ENCODE results near the gene CHFR.
"Not testable (repeated sequence)": the region's sequence is repeated elsewhere in the genome, so short reads cannot be mapped to it uniquely, and the experiment has no call there.

The CHFR gene

DNA sequence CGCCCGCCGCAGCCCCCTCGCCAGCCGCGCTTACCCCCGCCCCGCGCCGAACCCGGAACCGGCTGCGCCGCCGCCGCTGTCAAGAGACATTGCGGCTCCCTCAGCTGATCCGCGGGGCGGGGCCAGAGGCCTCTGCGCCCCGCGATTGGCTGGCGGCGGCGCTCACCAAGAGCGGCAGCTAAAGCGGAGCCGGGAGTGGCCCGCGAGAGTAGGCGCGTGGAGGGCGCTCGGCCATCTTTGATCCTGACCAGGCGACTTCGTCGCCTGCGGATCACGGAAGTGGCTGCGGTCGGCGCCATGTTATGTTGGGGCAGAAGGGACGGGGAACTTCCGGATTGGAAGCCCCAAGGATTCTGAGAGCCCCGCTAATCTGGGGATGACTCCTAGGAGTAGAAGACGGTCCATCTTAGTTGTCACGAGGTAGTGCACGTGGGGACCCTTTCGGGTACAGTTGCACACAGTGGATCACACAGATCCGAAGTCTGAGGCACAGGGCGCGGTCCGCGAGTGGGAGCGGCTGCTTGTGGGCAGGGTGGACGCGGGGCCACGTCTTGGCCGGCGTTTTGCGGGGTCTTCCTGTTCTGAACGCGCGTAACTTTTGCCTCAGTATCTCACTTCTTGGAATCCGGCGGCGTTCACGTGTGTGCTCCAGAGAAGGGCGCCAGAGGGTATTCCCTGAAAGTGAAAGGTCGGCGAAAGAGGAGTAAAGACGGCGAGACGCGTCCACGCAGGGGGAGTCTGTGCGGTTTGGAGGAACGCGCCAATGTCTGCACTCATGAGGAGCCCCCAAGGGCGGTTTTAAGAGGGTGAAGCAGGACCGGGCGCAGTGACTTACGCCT, at the start of gene CHFR:
TSS of gene CHFR (minus strand) at position 93 of the 839 bp plus-strand sequence. CDS start 277 bp downstream, outside the sequence.
- no peaks in the 10 kb centered on the region for H3K27me3 ChIP-seq (ENCODE audit: control insufficient read depth, insufficient read depth, low read length)
- H3K9ac ChIP-seq (ENCODE audit: low read length): peak within 1 kb of the TSS; percentile 97
- H3K36me3 ChIP-seq (ENCODE audit: control insufficient read depth, insufficient read depth, low read length): no peaks in the 10 kb centered on the region
- peaks cover 5% of the 10 kb centered on the region for H3K4me1 ChIP-seq (ENCODE audit: control insufficient read depth, insufficient read depth, low read length)
- H3K4me3 ChIP-seq (ENCODE audit: low read length): peak within 1 kb of the TSS; percentile 76
- H3K9me3 ChIP-seq (ENCODE audit: control insufficient read depth, low read length): no peaks in the 10 kb centered on the region

DNA sequence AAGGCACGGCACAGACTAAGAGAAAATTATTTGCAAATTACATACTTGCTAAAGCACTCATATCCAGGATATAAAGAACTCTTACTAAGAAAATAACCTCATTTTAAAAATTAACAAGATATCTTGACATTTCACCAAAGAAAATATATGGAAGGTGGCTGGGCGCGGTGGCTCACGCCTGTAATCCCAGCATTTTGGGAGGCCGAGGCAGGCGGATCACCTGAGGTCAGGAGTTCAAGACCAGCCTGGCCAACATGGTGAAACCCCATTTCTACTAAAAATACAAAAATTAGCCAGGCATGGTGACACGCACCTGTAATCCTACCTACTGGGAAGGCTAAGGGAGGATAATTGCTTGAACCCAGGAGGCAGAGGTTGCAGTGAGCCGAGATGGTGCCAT, 49.5 kb upstream of the CHFR start:
- not testable (repeated sequence) for H3K9ac ChIP-seq (ENCODE audit: low read length); H3K36me3 ChIP-seq (ENCODE audit: control insufficient read depth, insufficient read depth, low read length); H3K27me3 ChIP-seq (ENCODE audit: control insufficient read depth, insufficient read depth, low read length); H3K4me3 ChIP-seq (ENCODE audit: low read length); H3K4me1 ChIP-seq (ENCODE audit: control insufficient read depth, insufficient read depth, low read length)
- H3K9me3 ChIP-seq (ENCODE audit: control insufficient read depth, low read length): peaks cover 11% of the 10 kb centered on the region

- Histone ChIP-seq H3K9ac (ENCODE audit: low read length) (no peak overlapping the region), H3K4me3 (ENCODE audit: low read length) (no peak overlapping the region), H3K36me3 (ENCODE audit: control insufficient read depth, insufficient read depth, low read length) (no peaks in the 10 kb centered on the region), H3K27me3 (ENCODE audit: control insufficient read depth, insufficient read depth, low read length) (no peaks in the 10 kb centered on the region), H3K4me1 (ENCODE audit: control insufficient read depth, insufficient read depth, low read length) (no peaks in the 10 kb centered on the region), H3K9me3 (ENCODE audit: control insufficient read depth, low read length) (peaks cover 16% of the 10 kb centered on the region)
Observed at GRCh38 chr12:132936163-132936562, 48.8 kb upstream of the CHFR start.

DNA sequence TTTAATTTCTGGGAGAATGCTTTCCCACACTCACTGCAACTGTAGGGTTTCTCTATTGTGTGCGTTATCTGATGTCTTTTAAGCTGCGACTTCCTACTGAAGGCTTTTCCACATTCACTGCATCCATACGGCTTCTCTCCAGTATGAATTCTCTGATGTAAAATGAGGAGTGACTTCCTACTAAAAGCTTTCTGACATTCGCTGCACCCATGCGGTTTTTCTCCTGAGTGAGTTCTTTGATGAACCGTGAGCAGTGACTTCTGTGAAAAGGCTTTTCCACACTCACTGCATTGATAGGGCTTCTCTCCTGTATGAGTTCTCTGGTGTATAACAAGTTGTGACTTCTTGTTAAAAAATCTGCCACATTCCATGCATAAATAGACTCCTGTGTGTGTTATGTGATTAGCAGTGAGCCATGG, 39.0 kb upstream of the CHFR start:
- Histone ChIP-seq H3K4me1 (ENCODE audit: control insufficient read depth, insufficient read depth, low read length) (no peaks in the 10 kb centered on the region), H3K27me3 (ENCODE audit: control insufficient read depth, insufficient read depth, low read length) (no peaks in the 10 kb centered on the region), H3K4me3 (ENCODE audit: low read length) (peak overlapping the region; percentile 44), H3K9me3 (ENCODE audit: control insufficient read depth, low read length) (peaks cover 69% of the 10 kb centered on the region), H3K36me3 (ENCODE audit: control insufficient read depth, insufficient read depth, low read length) (no peaks in the 10 kb centered on the region), H3K9ac (ENCODE audit: low read length) (no peak overlapping the region)

DNA sequence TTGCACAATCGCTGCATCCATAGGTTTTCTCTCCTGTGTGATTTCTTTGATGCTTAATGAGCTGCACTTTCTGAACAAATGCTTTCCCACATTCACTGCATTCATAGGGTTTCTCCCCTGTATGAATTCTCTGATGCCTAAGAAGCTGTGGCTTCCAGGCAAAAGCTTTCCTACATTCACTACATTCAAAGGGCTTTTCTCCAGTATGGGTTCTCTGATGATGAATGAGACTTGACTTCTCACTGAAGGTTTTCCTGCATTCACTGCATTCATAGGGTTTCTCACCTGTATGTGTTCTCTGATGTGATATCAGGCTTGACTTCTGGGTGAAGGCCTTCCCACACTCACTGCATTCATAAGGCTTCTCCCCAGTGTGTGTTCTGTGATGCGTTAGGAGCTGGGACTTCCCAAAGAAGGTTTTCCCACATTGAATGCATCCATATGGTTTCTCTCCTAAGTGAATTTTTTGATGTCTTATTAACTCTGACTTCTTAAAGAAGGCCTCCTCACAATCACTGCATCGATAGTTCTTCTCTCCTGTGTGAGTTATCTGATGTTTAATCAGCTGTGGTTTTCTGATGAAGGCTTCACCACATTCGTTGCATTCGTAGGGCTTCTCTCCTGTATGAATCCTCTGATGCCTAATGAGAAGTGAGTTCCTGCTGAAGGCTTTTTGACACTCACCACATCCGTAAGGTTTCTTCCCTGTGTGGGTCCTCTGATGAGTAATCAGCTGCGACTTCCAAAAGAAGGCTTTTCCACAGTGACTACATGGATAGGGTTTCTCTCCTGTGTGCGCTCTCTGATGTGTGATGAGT, 38.4 kb upstream of the CHFR start:
- Histone ChIP-seq H3K4me1 (ENCODE audit: control insufficient read depth, insufficient read depth, low read length) (no peaks in the 10 kb centered on the region), H3K9me3 (ENCODE audit: control insufficient read depth, low read length) (peaks cover 69% of the 10 kb centered on the region), H3K27me3 (ENCODE audit: control insufficient read depth, insufficient read depth, low read length) (no peaks in the 10 kb centered on the region), H3K36me3 (ENCODE audit: control insufficient read depth, insufficient read depth, low read length) (no peaks in the 10 kb centered on the region), H3K4me3 (ENCODE audit: low read length) (peak overlapping the region; percentile 44), H3K9ac (ENCODE audit: low read length) (no peak overlapping the region)

DNA sequence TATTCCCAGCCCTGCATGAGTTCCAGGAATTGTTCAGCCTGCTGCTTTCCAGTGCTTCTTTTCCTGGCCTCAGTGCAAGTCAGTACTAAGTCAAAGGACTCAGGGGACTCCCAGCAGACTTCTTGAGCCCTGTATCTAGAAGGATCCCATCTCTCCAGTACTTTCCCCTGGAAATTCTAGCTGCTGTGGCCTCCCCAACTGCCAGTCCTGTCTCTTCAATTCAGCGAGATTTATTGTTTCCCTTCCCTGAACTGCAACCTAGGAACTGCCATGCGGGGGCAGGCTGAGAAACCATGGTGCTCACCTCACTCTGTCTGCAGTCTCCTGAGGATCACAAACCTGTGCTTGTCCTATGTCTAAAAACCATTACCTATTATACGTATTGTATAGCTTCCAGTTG, 37.0 kb upstream of the CHFR start:
- Histone ChIP-seq H3K27me3 (ENCODE audit: control insufficient read depth, insufficient read depth, low read length) (no peaks in the 10 kb centered on the region), H3K4me1 (ENCODE audit: control insufficient read depth, insufficient read depth, low read length) (no peaks in the 10 kb centered on the region), H3K9ac (ENCODE audit: low read length) (no peak overlapping the region), H3K4me3 (ENCODE audit: low read length) (no peak overlapping the region), H3K9me3 (ENCODE audit: control insufficient read depth, low read length) (peaks cover 62% of the 10 kb centered on the region), H3K36me3 (ENCODE audit: control insufficient read depth, insufficient read depth, low read length) (no peaks in the 10 kb centered on the region)

GRCh38 chr12:132923356-132923909, 36.0 kb upstream of the CHFR start:
- H3K9me3 ChIP-seq (ENCODE audit: control insufficient read depth, low read length): peaks cover 53% of the 10 kb centered on the region
- no peaks in the 10 kb centered on the region for H3K4me1 ChIP-seq (ENCODE audit: control insufficient read depth, insufficient read depth, low read length)
- no peak overlapping the region for H3K9ac ChIP-seq (ENCODE audit: low read length)
- H3K4me3 ChIP-seq (ENCODE audit: low read length): no peak overlapping the region
- no peaks in the 10 kb centered on the region for H3K36me3 ChIP-seq (ENCODE audit: control insufficient read depth, insufficient read depth, low read length)
- H3K27me3 ChIP-seq (ENCODE audit: control insufficient read depth, insufficient read depth, low read length): no peaks in the 10 kb centered on the region

DNA sequence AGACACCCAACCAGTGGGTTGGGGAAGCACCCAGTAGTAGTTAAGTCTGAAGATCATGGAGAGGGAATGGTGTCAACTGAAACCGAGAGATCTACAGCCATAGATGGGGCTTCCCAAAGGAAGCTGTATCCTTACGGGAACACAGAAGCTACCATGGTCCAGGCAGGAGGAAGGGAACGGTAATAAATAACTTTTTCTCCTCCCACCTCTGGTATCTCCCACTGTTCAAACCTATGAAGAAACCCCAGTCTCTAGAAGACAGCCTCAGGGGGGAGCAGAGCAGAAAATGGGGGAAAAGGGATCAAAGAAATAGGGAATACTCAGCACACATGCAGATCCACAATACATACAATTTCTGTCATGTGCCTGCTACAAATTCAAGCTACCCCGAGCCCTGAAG, 35.3 kb upstream of the CHFR start:
- Histone ChIP-seq H3K4me1 (ENCODE audit: control insufficient read depth, insufficient read depth, low read length) (no peaks in the 10 kb centered on the region), H3K9me3 (ENCODE audit: control insufficient read depth, low read length) (peaks cover 53% of the 10 kb centered on the region), H3K4me3 (ENCODE audit: low read length) (no peak overlapping the region), H3K36me3 (ENCODE audit: control insufficient read depth, insufficient read depth, low read length) (no peaks in the 10 kb centered on the region), H3K27me3 (ENCODE audit: control insufficient read depth, insufficient read depth, low read length) (no peaks in the 10 kb centered on the region), H3K9ac (ENCODE audit: low read length) (no peak overlapping the region)

GRCh38 chr12:132921685-132922084, 34.3 kb upstream of the CHFR start:
- H3K4me3 ChIP-seq (ENCODE audit: low read length): no peak overlapping the region
- no peaks in the 10 kb centered on the region for H3K27me3 ChIP-seq (ENCODE audit: control insufficient read depth, insufficient read depth, low read length)
- no peaks in the 10 kb centered on the region for H3K36me3 ChIP-seq (ENCODE audit: control insufficient read depth, insufficient read depth, low read length)
- H3K4me1 ChIP-seq (ENCODE audit: control insufficient read depth, insufficient read depth, low read length): no peaks in the 10 kb centered on the region
- no peak overlapping the region for H3K9ac ChIP-seq (ENCODE audit: low read length)
- peaks cover 53% of the 10 kb centered on the region for H3K9me3 ChIP-seq (ENCODE audit: control insufficient read depth, low read length)

- H3K4me3 ChIP-seq (ENCODE audit: low read length): no peak overlapping the region
- H3K9me3 ChIP-seq (ENCODE audit: control insufficient read depth, low read length): peaks cover 23% of the 10 kb centered on the region
- H3K4me1 ChIP-seq (ENCODE audit: control insufficient read depth, insufficient read depth, low read length): no peaks in the 10 kb centered on the region
- H3K27me3 ChIP-seq (ENCODE audit: control insufficient read depth, insufficient read depth, low read length): no peaks in the 10 kb centered on the region
- no peaks in the 10 kb centered on the region for H3K36me3 ChIP-seq (ENCODE audit: control insufficient read depth, insufficient read depth, low read length)
- H3K9ac ChIP-seq (ENCODE audit: low read length): no peak overlapping the region
Observed at GRCh38 chr12:132918680-132919079, 31.3 kb upstream of the CHFR start.

- H3K36me3 ChIP-seq (ENCODE audit: control insufficient read depth, insufficient read depth, low read length): no peaks in the 10 kb centered on the region
- peak overlapping the region; percentile 56 for H3K4me3 ChIP-seq (ENCODE audit: low read length)
- peaks cover 14% of the 10 kb centered on the region for H3K27me3 ChIP-seq (ENCODE audit: control insufficient read depth, insufficient read depth, low read length)
- H3K9ac ChIP-seq (ENCODE audit: low read length): peak overlapping the region; percentile 72
- H3K4me1 ChIP-seq (ENCODE audit: control insufficient read depth, insufficient read depth, low read length): peaks cover 5% of the 10 kb centered on the region
- H3K9me3 ChIP-seq (ENCODE audit: control insufficient read depth, low read length): no peaks in the 10 kb centered on the region
Observed at GRCh38 chr12:132909030-132909368, 21.6 kb upstream of the CHFR start.

All from mucosa of stomach (tissue), 1 donor.